ENCODE data around the gene RHOBTB1. TPM values are rescaled to one million over a fixed set of nuclear protein-coding genes. Genes with fewer than 3 reads are reported as not detected.

RHOBTB1 gene
- total RNA-seq, 2 experiments from 2014 or later, result 0.09 to 0.74 TPM

DNA sequence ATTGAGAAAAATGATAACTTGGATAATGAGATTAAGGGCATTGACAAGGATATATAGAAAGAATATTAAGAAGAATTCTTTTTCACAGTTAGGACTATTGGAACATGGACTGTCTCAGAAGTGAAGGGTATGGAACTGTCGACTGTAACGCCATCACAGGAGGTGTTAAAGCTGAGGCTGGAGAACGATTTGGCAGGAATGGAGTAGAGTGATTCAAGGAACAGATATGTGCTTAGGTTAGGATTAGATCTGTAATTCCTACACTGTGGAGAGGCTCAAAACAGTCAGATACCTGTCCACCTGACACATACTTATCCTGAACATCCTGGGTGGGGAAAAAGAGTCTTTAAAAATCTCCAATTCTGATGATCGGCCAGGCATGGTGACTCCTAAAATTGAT, 30.9 kb downstream of the RHOBTB1 start:
- POLR2A ChIA-PET, result no interaction called here
- TF ChIP-seq, protein P1, sequence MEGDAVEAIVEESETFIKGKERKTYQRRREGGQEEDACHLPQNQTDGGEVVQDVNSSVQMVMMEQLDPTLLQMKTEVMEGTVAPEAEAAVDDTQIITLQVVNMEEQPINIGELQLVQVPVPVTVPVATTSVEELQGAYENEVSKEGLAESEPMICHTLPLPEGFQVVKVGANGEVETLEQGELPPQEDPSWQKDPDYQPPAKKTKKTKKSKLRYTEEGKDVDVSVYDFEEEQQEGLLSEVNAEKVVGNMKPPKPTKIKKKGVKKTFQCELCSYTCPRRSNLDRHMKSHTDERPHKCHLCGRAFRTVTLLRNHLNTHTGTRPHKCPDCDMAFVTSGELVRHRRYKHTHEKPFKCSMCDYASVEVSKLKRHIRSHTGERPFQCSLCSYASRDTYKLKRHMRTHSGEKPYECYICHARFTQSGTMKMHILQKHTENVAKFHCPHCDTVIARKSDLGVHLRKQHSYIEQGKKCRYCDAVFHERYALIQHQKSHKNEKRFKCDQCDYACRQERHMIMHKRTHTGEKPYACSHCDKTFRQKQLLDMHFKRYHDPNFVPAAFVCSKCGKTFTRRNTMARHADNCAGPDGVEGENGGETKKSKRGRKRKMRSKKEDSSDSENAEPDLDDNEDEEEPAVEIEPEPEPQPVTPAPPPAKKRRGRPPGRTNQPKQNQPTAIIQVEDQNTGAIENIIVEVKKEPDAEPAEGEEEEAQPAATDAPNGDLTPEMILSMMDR (IDR thresholded peaks at IDR 0.05), result no peak

DNA sequence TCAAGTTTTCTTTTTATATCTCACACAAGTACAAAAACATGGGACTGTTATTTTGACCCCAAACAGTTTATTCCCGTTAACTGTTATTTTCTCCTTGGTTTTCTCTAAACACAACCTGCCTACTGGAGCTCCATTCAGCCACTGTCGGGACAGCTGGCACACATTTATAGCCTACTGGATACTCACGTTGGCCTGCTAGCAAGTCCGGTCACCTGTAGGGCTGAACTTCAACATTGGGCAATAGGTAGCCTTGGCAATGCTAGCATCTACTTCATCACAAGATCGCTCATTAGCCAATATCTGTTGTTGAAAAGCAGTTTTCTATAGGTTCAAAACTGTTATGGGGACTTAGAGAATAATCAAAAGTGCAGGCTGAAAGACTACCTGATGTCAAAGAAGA, 32.3 kb downstream of the RHOBTB1 start:
- TF ChIP-seq, protein P1 (IDR thresholded peaks at IDR 0.05), result no peak
- Mint-ChIP-seq H3K27ac (no peak overlapping the region), H3K27me3 (peaks cover 1% of the 10 kb centered on the region), H3K4me1 (ENCODE audit: low read depth) (peaks cover 10% of the 10 kb centered on the region), H3K4me3 (no peak overlapping the region), H3K9me3 (peaks cover 4% of the 10 kb centered on the region), H3K36me3 (ENCODE audit: low read depth) (no peaks in the 10 kb centered on the region)
- ChIA-PET CTCF (no interaction called here), POLR2A (no interaction called here)
- DNase-seq, result no peak
- ATAC-seq, result no peak
- intact Hi-C loops (cut with micrococcal nuclease), result no loop called here

More for the DNA sequence above, 30.9 kb downstream of the RHOBTB1 start:
- Mint-ChIP-seq H3K4me1 (ENCODE audit: low read depth) (peaks cover 10% of the 10 kb centered on the region), H3K4me3 (no peak overlapping the region), H3K36me3 (ENCODE audit: low read depth) (no peaks in the 10 kb centered on the region), H3K9me3 (peaks cover 2% of the 10 kb centered on the region), H3K27me3 (peaks cover 1% of the 10 kb centered on the region), H3K27ac (no peak overlapping the region)
- CTCF ChIA-PET, result no interaction called here
- intact Hi-C loops (cut with micrococcal nuclease), result no loop called here
- no peak for DNase-seq
- ATAC-seq, result no peak

DNA sequence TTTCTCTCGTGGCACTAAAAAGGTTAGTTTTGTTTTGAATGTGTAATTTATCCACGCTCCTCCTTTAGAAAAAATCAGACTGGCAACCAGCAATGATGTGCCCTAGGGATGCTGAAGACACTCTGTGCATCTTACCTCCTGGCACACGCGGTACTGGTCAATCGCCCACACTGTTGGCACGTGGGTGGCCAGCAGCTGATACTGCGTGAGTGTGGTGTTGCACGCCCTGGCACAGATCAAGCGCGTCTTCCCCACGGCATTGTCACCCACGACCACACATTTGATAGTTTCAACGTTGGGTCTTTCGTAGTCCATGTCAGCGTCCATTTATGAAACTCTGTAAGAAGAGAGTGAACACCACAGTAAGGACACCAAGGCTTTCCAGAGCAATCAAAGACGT, 32.8 kb downstream of the RHOBTB1 start:
- Mint-ChIP-seq H3K9me3 (peaks cover 4% of the 10 kb centered on the region), H3K4me1 (ENCODE audit: low read depth) (peaks cover 10% of the 10 kb centered on the region), H3K27me3 (peaks cover 1% of the 10 kb centered on the region), H3K27ac (no peak overlapping the region), H3K36me3 (ENCODE audit: low read depth) (no peaks in the 10 kb centered on the region), H3K4me3 (no peak overlapping the region)
- TF ChIP-seq, protein P1 (IDR thresholded peaks at IDR 0.05), result no peak
- CTCF ChIA-PET, result no interaction called here
- POLR2A ChIA-PET, result no interaction called here
- intact Hi-C loops (cut with micrococcal nuclease), result no loop called here
- no peak for DNase-seq
- ATAC-seq, result no peak

DNA sequence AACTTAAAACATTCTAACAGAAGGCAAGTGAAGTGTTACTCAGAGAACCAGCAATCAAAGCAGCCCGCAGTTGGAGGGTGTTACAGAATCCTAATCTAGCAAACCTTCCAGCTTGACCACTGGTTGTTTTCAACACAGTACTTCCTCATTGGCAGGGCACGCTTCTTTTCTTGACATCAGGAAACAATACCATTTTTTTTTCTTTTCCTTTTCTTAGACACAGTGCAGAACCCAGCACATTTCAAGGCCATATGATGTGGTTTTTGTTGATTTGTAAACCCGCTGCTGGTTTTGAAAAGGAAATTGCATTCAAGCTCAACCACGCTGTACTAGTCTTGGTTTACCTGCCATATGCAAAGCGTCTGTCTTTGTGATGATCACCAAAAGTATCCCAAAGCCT, 33.4 kb downstream of the RHOBTB1 start:
- DNase-seq (no peak), ATAC-seq (no peak)
- CTCF ChIA-PET, result no interaction called here
- Mint-ChIP-seq H3K27ac (no peak overlapping the region), H3K9me3 (peaks cover 4% of the 10 kb centered on the region), H3K4me1 (ENCODE audit: low read depth) (peaks cover 10% of the 10 kb centered on the region), H3K36me3 (ENCODE audit: low read depth) (no peaks in the 10 kb centered on the region), H3K27me3 (peaks cover 1% of the 10 kb centered on the region), H3K4me3 (no peak overlapping the region)
- POLR2A ChIA-PET, result no interaction called here
- TF ChIP-seq, protein P1 (IDR thresholded peaks at IDR 0.05), result no peak
- intact Hi-C loops (cut with micrococcal nuclease), result no loop called here

DNA sequence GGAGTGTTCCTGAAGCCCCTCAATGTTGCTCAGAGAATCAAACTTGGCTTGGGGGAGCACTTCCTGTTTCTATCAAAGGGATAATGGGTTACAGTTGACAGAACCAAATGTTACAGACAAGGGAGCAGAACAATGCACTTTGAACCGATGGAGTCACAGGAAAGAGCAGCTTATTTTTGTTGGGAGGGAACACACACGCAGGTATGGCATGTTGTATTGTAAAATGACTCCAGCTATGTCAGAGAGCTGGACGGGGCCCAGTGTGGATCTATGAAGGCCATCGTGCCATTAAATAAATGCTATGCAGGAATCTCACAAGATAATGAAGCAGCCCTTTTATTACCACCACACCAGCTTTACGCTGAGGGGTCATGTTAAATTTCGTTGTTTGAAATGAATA, 35.1 kb downstream of the RHOBTB1 start:
- ChIA-PET POLR2A (no interaction called here), CTCF (no interaction called here)
- Mint-ChIP-seq H3K4me3 (no peak overlapping the region), H3K27me3 (peaks cover 1% of the 10 kb centered on the region), H3K27ac (no peak overlapping the region), H3K36me3 (ENCODE audit: low read depth) (no peaks in the 10 kb centered on the region), H3K9me3 (peaks cover 4% of the 10 kb centered on the region), H3K4me1 (ENCODE audit: low read depth) (peaks cover 10% of the 10 kb centered on the region)
- TF ChIP-seq, protein P1 (IDR thresholded peaks at IDR 0.05), result no peak
- intact Hi-C loops (cut with micrococcal nuclease), result no loop called here
- DNase-seq, result no peak
- no peak for ATAC-seq
